ENCODE data around the gene CEP95. TPM values are rescaled to one million over a fixed set of nuclear protein-coding genes. Genes with fewer than 3 reads are reported as not detected.

CEP95 gene
- total RNA-seq, 1 experiment from 2014 or later: 63.8 TPM

DNA sequence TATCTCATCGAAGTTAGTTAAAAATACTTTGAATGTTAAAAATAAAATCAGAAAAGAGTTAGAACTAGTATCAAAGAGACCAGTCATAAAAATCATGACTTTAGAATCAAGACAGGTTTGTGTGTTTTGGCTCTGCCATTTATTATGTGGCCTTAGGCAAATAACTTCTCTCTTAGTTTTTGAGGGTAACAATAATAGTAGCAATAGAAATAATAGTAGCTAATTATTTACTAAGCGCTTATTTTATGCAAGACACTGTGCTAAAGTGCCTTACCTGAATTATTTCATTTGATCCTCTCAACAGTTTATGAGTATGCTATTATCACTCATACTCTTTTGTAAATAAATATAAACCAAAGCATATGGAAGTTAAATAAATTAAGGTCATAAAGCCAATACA lies 78.4 kb downstream of the CEP95 start (continued):
- no peak for TF ChIP-seq GTF2I (CRISPR knock-in tag; conservative IDR thresholded peaks at IDR 0.05)
- no peak for TF ChIP-seq ZSCAN18 (CRISPR knock-in tag; IDR thresholded peaks at IDR 0.05)
- TF ChIP-seq, protein P1, sequence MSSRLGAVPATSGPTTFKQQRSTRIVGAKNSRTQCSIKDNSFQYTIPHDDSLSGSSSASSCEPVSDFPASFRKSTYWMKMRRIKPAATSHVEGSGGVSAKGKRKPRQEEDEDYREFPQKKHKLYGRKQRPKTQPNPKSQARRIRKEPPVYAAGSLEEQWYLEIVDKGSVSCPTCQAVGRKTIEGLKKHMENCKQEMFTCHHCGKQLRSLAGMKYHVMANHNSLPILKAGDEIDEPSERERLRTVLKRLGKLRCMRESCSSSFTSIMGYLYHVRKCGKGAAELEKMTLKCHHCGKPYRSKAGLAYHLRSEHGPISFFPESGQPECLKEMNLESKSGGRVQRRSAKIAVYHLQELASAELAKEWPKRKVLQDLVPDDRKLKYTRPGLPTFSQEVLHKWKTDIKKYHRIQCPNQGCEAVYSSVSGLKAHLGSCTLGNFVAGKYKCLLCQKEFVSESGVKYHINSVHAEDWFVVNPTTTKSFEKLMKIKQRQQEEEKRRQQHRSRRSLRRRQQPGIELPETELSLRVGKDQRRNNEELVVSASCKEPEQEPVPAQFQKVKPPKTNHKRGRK (CRISPR knock-in tag; IDR thresholded peaks at IDR 0.05; ENCODE audit: borderline replicate concordance): no peak
- TF ChIP-seq, protein P2, sequence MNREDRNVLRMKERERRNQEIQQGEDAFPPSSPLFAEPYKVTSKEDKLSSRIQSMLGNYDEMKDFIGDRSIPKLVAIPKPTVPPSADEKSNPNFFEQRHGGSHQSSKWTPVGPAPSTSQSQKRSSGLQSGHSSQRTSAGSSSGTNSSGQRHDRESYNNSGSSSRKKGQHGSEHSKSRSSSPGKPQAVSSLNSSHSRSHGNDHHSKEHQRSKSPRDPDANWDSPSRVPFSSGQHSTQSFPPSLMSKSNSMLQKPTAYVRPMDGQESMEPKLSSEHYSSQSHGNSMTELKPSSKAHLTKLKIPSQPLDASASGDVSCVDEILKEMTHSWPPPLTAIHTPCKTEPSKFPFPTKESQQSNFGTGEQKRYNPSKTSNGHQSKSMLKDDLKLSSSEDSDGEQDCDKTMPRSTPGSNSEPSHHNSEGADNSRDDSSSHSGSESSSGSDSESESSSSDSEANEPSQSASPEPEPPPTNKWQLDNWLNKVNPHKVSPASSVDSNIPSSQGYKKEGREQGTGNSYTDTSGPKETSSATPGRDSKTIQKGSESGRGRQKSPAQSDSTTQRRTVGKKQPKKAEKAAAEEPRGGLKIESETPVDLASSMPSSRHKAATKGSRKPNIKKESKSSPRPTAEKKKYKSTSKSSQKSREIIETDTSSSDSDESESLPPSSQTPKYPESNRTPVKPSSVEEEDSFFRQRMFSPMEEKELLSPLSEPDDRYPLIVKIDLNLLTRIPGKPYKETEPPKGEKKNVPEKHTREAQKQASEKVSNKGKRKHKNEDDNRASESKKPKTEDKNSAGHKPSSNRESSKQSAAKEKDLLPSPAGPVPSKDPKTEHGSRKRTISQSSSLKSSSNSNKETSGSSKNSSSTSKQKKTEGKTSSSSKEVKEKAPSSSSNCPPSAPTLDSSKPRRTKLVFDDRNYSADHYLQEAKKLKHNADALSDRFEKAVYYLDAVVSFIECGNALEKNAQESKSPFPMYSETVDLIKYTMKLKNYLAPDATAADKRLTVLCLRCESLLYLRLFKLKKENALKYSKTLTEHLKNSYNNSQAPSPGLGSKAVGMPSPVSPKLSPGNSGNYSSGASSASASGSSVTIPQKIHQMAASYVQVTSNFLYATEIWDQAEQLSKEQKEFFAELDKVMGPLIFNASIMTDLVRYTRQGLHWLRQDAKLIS (CRISPR knock-in tag; IDR thresholded peaks at IDR 0.05; ENCODE audit: borderline replicate concordance): no peak
- no peak for TF ChIP-seq E2F1 (CRISPR knock-in tag; IDR thresholded peaks at IDR 0.05)
- no peak for TF ChIP-seq NR2C2 (CRISPR knock-in tag; IDR thresholded peaks at IDR 0.05)
- no peak for TF ChIP-seq FOXP1 (CRISPR knock-in tag; IDR thresholded peaks at IDR 0.05; ENCODE audit: borderline replicate concordance)
- TF ChIP-seq ZNF396 (CRISPR knock-in tag; IDR thresholded peaks at IDR 0.05; ENCODE audit: borderline replicate concordance): no peak

Small RNAs within 50 kb of the gene (microRNA-seq; reads per million reads assigned to microRNA genes)
- gene MIR3064 (ENCODE audit: borderline number of aligned reads): 5.2 reads per million, percentile 14 among the genes with 10 or more reads in this experiment
- not detected for gene MIR5047 (ENCODE audit: borderline number of aligned reads)

Other genes with a start within 250 kb of the CEP95 start
- 10.8 to 13.3 TPM (median 12.2 TPM) in 3 replicates for gene TEX2, start 243.7 kb upstream of the CEP95 start, total RNA-seq (2021)
- gene PECAM1, start 116.1 kb upstream of the CEP95 start, total RNA-seq (2021): 0.18 to 0.44 TPM (median 0.33 TPM) in 3 replicates
- not detected in 3 replicates for gene MILR1, start 57.9 kb upstream of the CEP95 start, total RNA-seq (2021)
- 38.5 to 44.3 TPM (median 42.7 TPM) in 3 replicates for gene POLG2, start 9.9 kb upstream of the CEP95 start, total RNA-seq (2021)
- 543 to 612 TPM (median 563 TPM) in 3 replicates for gene DDX5, start 688 bp upstream of the CEP95 start, total RNA-seq (2021)
- 21.6 to 24.0 TPM (median 23.0 TPM) in 3 replicates for gene SMURF2, start 155.3 kb downstream of the CEP95 start, total RNA-seq (2021)

Data from WTC11 (cell line).